ENCODE data around the gene GALNT1. TPM values are rescaled to one million over a fixed set of nuclear protein-coding genes. Genes with fewer than 3 reads are reported as not detected.

The GALNT1 gene
- total and polyA plus RNA-seq, 4 donors: 57.3 to 96.8 (median 78.8) TPM

- 96% methylated on average over 4 of the region's 4 CpGs for WGBS (ENCODE audit: insufficient coverage)
- Histone ChIP-seq H3K9me3 (ENCODE audit: control insufficient read depth, insufficient read depth, low read length) (peaks cover 3% of the 10 kb centered on the region), H3K4me3 (ENCODE audit: low read depth, low read length) (no peak overlapping the region), H3K27ac (ENCODE audit: low read depth, low read length) (no peak overlapping the region), H3K27me3 (ENCODE audit: control insufficient read depth, insufficient read depth, low read length) (no peaks in the 10 kb centered on the region), H3K4me1 (ENCODE audit: control insufficient read depth, insufficient read depth, low read length) (no peaks in the 10 kb centered on the region), H3K36me3 (ENCODE audit: control insufficient read depth, insufficient read depth, low read length) (no peaks in the 10 kb centered on the region)
- DNase-seq (ENCODE audit: low read depth in 4 of 6, low spot score in 6 of 6): no peak
Measured at GRCh38 chr18:35642802-35643201, 61.3 kb downstream of the GALNT1 start.

- H3K36me3 ChIP-seq (ENCODE audit: control insufficient read depth, insufficient read depth, low read length): no peaks in the 10 kb centered on the region
- H3K4me1 ChIP-seq (ENCODE audit: control insufficient read depth, insufficient read depth, low read length): no peaks in the 10 kb centered on the region
- H3K27me3 ChIP-seq (ENCODE audit: control insufficient read depth, insufficient read depth, low read length): no peaks in the 10 kb centered on the region
- no peak for DNase-seq (ENCODE audit: low read depth in 4 of 6, low spot score in 6 of 6)
- peaks cover 7% of the 10 kb centered on the region for H3K9me3 ChIP-seq (ENCODE audit: control insufficient read depth, insufficient read depth, low read length)
- H3K27ac ChIP-seq (ENCODE audit: low read depth, low read length): no peak overlapping the region
- H3K4me3 ChIP-seq (ENCODE audit: low read depth, low read length): no peak overlapping the region
Measured at GRCh38 chr18:35646449-35646848, 64.9 kb downstream of the GALNT1 start.

- Histone ChIP-seq H3K27me3 (ENCODE audit: control insufficient read depth, insufficient read depth, low read length) (no peaks in the 10 kb centered on the region), H3K9me3 (ENCODE audit: control insufficient read depth, insufficient read depth, low read length) (peaks cover 7% of the 10 kb centered on the region), H3K4me3 (ENCODE audit: low read depth, low read length) (no peak overlapping the region), H3K4me1 (ENCODE audit: control insufficient read depth, insufficient read depth, low read length) (no peaks in the 10 kb centered on the region), H3K27ac (ENCODE audit: low read depth, low read length) (no peak overlapping the region), H3K36me3 (ENCODE audit: control insufficient read depth, insufficient read depth, low read length) (peaks cover 4% of the 10 kb centered on the region)
- DNase-seq (ENCODE audit: low read depth in 4 of 6, low spot score in 6 of 6): peak in 1 of 6 donors; percentile 3
- 33% methylated on average over 1 of the region's 4 CpGs for WGBS (ENCODE audit: insufficient coverage)
Measured at GRCh38 chr18:35653392-35654135, 72.0 kb downstream of the GALNT1 start.

DNA sequence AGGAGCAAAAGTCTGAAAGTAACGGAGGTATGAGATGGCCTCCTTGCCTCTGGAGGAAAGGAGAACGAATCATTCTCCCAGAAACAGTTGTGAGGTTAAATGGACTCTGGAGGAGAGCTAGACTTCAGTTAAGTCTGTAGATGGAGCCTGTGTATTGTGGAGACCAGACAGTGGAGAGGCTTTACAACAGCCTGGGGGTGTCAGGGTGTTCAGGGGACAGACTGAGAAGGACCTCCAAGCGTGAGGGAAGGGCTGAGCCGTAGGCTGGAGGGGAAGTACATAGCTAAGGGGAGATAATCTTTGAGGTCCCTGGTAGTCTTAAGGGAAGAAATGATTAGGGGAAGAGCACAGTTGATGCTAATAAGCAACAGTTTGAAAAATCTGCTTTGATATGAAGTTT, 76.6 kb downstream of the GALNT1 start:
- Histone ChIP-seq H3K27ac (ENCODE audit: low read depth, low read length) (no peak overlapping the region), H3K4me1 (ENCODE audit: control insufficient read depth, insufficient read depth, low read length) (no peaks in the 10 kb centered on the region), H3K4me3 (ENCODE audit: low read depth, low read length) (no peak overlapping the region), H3K27me3 (ENCODE audit: control insufficient read depth, insufficient read depth, low read length) (no peaks in the 10 kb centered on the region), H3K36me3 (ENCODE audit: control insufficient read depth, insufficient read depth, low read length) (peaks cover 4% of the 10 kb centered on the region), H3K9me3 (ENCODE audit: control insufficient read depth, insufficient read depth, low read length) (no peaks in the 10 kb centered on the region)
- 93% methylated on average over 4 of the region's 4 CpGs for WGBS (ENCODE audit: insufficient coverage)
- DNase-seq (ENCODE audit: low read depth in 4 of 6, low spot score in 6 of 6): no peak

DNA sequence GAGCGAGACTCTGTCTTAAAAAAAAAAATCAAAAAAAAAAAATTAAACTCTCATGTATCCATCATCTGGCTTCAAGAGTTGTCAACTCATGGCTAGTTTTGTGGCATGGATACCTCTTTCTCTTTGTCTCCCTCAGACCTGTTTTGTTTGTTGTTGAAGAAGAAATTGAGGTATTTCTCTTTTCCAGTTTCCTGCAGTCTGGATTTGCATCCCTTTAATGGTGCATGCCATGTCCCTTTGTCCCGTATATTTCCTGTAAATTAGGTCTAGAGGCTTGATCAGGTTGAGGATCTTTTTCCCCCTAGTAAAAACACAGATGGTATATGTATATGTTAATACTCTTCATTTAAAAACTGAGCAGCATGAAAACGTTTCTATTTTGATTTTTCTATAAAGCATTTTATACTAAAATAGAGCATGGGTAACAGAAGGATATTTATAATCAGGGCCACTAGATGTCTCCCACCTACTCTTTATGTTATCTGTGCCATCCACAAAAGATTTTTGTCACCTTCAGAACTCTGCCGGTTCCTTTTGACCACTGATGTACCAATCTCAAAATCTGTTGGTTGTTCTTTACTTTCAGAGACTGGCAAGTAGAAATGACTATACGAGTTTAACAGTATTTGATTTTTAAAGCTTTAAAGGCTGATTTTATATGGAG, 80.1 kb downstream of the GALNT1 start:
- no peak overlapping the region for H3K27ac ChIP-seq (ENCODE audit: low read depth, low read length)
- no peaks in the 10 kb centered on the region for H3K9me3 ChIP-seq (ENCODE audit: control insufficient read depth, insufficient read depth, low read length)
- no CpG with 5 or more reads among the region's 5 CpGs for WGBS (ENCODE audit: insufficient coverage)
- peaks cover 4% of the 10 kb centered on the region for H3K36me3 ChIP-seq (ENCODE audit: control insufficient read depth, insufficient read depth, low read length)
- H3K4me3 ChIP-seq (ENCODE audit: low read depth, low read length): no peak overlapping the region
- peak in 3 of 6 donors; percentile 3 to 70 (median 28) for DNase-seq (ENCODE audit: low read depth in 4 of 6, low spot score in 6 of 6)
- H3K27me3 ChIP-seq (ENCODE audit: control insufficient read depth, insufficient read depth, low read length): no peaks in the 10 kb centered on the region
- no peaks in the 10 kb centered on the region for H3K4me1 ChIP-seq (ENCODE audit: control insufficient read depth, insufficient read depth, low read length)

- no peaks in the 10 kb centered on the region for H3K36me3 ChIP-seq (ENCODE audit: control insufficient read depth, insufficient read depth, low read length)
- no peak for DNase-seq (ENCODE audit: low read depth in 4 of 6, low spot score in 6 of 6)
- no peaks in the 10 kb centered on the region for H3K9me3 ChIP-seq (ENCODE audit: control insufficient read depth, insufficient read depth, low read length)
- no peaks in the 10 kb centered on the region for H3K27me3 ChIP-seq (ENCODE audit: control insufficient read depth, insufficient read depth, low read length)
- no peak overlapping the region for H3K4me3 ChIP-seq (ENCODE audit: low read depth, low read length)
- H3K4me1 ChIP-seq (ENCODE audit: control insufficient read depth, insufficient read depth, low read length): no peaks in the 10 kb centered on the region
- WGBS (ENCODE audit: insufficient coverage): no CpG with 5 or more reads among the region's 3 CpGs
- H3K27ac ChIP-seq (ENCODE audit: low read depth, low read length): no peak overlapping the region
Measured at GRCh38 chr18:35662293-35663062, 80.9 kb downstream of the GALNT1 start.

GRCh38 chr18:35671966-35672603, 90.5 kb downstream of the GALNT1 start:
- Histone ChIP-seq H3K27ac (ENCODE audit: low read depth, low read length) (no peak overlapping the region), H3K4me3 (ENCODE audit: low read depth, low read length) (no peak overlapping the region), H3K36me3 (ENCODE audit: control insufficient read depth, insufficient read depth, low read length) (no peaks in the 10 kb centered on the region), H3K27me3 (ENCODE audit: control insufficient read depth, insufficient read depth, low read length) (no peaks in the 10 kb centered on the region), H3K9me3 (ENCODE audit: control insufficient read depth, insufficient read depth, low read length) (no peaks in the 10 kb centered on the region), H3K4me1 (ENCODE audit: control insufficient read depth, insufficient read depth, low read length) (no peaks in the 10 kb centered on the region)
- no peak for DNase-seq (ENCODE audit: low read depth in 4 of 6, low spot score in 6 of 6)
- WGBS (ENCODE audit: insufficient coverage): 67% methylated on average over 1 of the region's 1 CpG

- no peaks in the 10 kb centered on the region for H3K27me3 ChIP-seq (ENCODE audit: control insufficient read depth, insufficient read depth, low read length)
- H3K27ac ChIP-seq (ENCODE audit: low read depth, low read length): no peak overlapping the region
- WGBS (ENCODE audit: insufficient coverage): 94% methylated on average over 1 of the region's 1 CpG
- no peak overlapping the region for H3K4me3 ChIP-seq (ENCODE audit: low read depth, low read length)
- no peaks in the 10 kb centered on the region for H3K4me1 ChIP-seq (ENCODE audit: control insufficient read depth, insufficient read depth, low read length)
- no peaks in the 10 kb centered on the region for H3K9me3 ChIP-seq (ENCODE audit: control insufficient read depth, insufficient read depth, low read length)
- H3K36me3 ChIP-seq (ENCODE audit: control insufficient read depth, insufficient read depth, low read length): no peaks in the 10 kb centered on the region
- no peak for DNase-seq (ENCODE audit: low read depth in 4 of 6, low spot score in 6 of 6)
Measured at GRCh38 chr18:35672897-35673296, 91.4 kb downstream of the GALNT1 start.

DNA sequence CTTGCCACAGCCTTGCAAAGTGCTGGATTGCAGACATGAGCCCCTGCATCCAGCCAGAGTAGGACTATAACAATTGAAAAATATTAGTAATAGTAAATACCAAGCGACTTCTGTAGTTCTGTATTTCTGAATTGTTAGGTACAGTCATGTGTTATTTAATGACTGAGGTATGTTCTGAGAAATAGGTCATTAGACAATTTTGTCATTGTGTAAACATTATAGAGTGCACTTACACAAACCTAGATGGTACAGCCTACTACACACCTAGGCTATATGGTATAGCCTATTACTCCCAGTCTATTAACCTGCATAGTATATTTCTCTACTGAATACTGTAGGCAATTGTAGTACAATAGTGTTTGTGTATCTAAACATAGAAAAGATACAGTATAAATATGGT, 92.1 kb downstream of the GALNT1 start:
- WGBS (ENCODE audit: insufficient coverage): no CpG with 5 or more reads among the region's 1 CpG
- DNase-seq (ENCODE audit: low read depth in 4 of 6, low spot score in 6 of 6): no peak
- Histone ChIP-seq H3K36me3 (ENCODE audit: control insufficient read depth, insufficient read depth, low read length) (no peaks in the 10 kb centered on the region), H3K27ac (ENCODE audit: low read depth, low read length) (no peak overlapping the region), H3K27me3 (ENCODE audit: control insufficient read depth, insufficient read depth, low read length) (no peaks in the 10 kb centered on the region), H3K4me1 (ENCODE audit: control insufficient read depth, insufficient read depth, low read length) (no peaks in the 10 kb centered on the region), H3K9me3 (ENCODE audit: control insufficient read depth, insufficient read depth, low read length) (no peaks in the 10 kb centered on the region), H3K4me3 (ENCODE audit: low read depth, low read length) (no peak overlapping the region)

Data from spinal cord (tissue), 10 donors.